Fibroblast of the aortic adventitia (primary cell): ENCODE results near the gene NRXN2. TPM values are rescaled to one million over a fixed set of nuclear protein-coding genes. Genes with fewer than 3 reads are reported as not detected.
A peak's percentile ranks its signal among the peaks of the same experiment; 100 is the strongest.

Experiments
- DNase-seq: peaks from one replicate; pipeline ENCODE4 v3.0.0-alpha.2; 2010; ENCODE audit warnings: low read depth
- H3K4me3 ChIP-seq: 2 replicates; pipeline ENCODE4 v1.5.1; 2011; ENCODE audit warnings: low read depth, mild to moderate bottlenecking, control low read depth, low read length, moderate library complexity
- CTCF ChIP-seq: IDR thresholded peaks from 2 replicates; pipeline ENCODE4 v1.5.1; 2011; ENCODE audit warnings: mild to moderate bottlenecking, low read length, control low read depth, inconsistent platforms; ENCODE audit not compliant: insufficient read depth
- total RNA-seq: library from RNA; depleted of rRNA; stranded (reverse); fragments of >200 nt; gene quantifications from 2 replicates; pipeline ENCODE4 v1.2.3, GENCODE V29; 2012; ENCODE audit warnings: low replicate concordance

NRXN2 gene
- total RNA-seq, 1 donor, result 3.3 TPM

GRCh38 chr11:64767344-64768299 lies 44.6 kb upstream of the NRXN2 start:
- peak; percentile 73 for DNase-seq
- TF ChIP-seq CTCF, result peak; percentile 84

GRCh38 chr11:64766881-64767280 lies 43.9 kb upstream of the NRXN2 start:
- H3K4me3 ChIP-seq, result no peak overlapping the region
- TF ChIP-seq CTCF, result no peak
- no peak for DNase-seq

More at GRCh38 chr11:64767344-64768299, 44.6 kb upstream of the NRXN2 start:
- H3K4me3 ChIP-seq, result no peak overlapping the region

GRCh38 chr11:64765851-64766665 lies 43.1 kb upstream of the NRXN2 start:
- TF ChIP-seq CTCF, result no peak
- no peak for DNase-seq
- no peak overlapping the region for H3K4me3 ChIP-seq

GRCh38 chr11:64765291-64765850 lies 42.4 kb upstream of the NRXN2 start:
- no peak overlapping the region for H3K4me3 ChIP-seq
- TF ChIP-seq CTCF, result peak; percentile 21
- DNase-seq, result no peak

- H3K4me3 ChIP-seq, result no peak overlapping the region
- no peak for TF ChIP-seq CTCF
- no peak for DNase-seq
These were observed 41.8 kb upstream of the NRXN2 start for GRCh38 chr11:64764753-64765152.

- no peak overlapping the region for H3K4me3 ChIP-seq
- DNase-seq, result no peak
- TF ChIP-seq CTCF, result no peak
These were observed 41.1 kb upstream of the NRXN2 start for GRCh38 chr11:64764040-64764611.
